HG03039 (cell line): Measurements from ENCODE around the gene PRKCZ.

ENCODE experiments used
- ATAC-seq: cut with Tn5 transposase; IDR thresholded peaks from one replicate; pipeline ENCODE4 v1.9.1; 2021; ENCODE audit warnings: mild to moderate bottlenecking, moderate library complexity; ENCODE audit not compliant: unreplicated experiment

The PRKCZ gene

DNA sequence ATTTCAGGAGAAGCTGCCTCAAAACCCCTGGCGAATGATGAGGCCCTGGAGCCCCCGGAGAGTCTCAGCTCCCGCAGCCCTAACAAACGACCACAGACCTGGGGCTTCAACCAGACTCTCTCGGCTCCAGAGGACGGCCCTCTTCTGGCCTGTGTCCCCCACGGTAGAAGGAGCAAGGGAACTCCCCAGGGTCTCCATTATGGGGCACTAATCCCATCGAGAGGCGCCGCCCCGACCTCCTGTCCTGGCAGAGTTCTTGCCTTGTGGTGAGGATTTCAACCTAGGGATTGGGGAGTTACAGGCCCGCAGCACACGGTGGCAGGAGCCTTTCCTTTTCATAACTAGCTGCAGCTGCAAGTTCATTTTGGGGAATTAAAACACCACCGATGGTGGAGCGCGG lies 138.1 kb downstream of the PRKCZ start:
- ATAC-seq: no peak

DNA sequence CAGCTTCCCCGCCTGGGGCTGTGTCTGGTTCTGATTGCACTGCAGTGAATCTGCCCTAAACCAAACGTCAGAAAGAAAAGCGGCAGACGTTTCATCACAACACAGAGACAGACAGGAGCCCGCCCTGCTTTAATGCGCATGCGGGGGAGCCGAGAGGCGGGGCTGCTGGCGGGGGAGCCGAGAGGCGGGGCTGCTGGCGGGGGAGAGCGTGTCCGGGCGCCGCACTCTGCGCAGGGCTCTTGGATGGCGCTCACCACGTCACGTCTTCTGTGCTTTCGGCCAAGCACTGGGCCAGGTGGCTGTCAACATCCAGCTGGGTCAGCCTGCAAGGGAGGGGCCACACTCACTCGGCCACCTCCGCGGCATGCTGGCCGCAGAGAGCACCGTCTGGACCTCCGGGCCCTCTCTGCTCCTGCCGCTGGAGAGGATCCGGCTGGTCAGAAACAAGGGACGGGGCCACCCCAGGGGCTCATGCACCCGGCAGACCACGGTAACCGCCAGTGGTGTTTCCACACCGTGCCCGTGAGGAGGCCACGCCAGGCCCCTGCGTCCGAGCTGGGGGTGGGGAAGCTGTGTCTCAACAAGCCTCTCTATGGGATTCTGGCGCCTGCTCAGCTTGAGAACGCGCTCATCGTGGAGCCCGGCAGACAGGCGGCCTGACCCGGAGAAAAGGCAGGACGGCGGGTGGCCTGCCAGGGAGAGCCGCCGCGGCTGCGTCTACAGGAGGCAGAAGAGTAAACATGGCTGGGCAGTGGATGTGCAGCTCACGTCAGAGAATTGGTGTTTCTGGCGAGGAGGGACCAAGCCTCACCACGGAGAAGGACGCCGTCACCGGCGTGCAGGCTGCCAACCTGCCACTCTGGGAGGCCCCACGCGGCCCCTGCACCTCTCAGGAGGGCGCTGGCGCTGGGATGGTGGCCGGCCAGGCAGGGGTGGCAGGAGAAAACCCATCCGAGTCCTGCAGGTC lies 139.5 kb downstream of the PRKCZ start:
- no peak for ATAC-seq

DNA sequence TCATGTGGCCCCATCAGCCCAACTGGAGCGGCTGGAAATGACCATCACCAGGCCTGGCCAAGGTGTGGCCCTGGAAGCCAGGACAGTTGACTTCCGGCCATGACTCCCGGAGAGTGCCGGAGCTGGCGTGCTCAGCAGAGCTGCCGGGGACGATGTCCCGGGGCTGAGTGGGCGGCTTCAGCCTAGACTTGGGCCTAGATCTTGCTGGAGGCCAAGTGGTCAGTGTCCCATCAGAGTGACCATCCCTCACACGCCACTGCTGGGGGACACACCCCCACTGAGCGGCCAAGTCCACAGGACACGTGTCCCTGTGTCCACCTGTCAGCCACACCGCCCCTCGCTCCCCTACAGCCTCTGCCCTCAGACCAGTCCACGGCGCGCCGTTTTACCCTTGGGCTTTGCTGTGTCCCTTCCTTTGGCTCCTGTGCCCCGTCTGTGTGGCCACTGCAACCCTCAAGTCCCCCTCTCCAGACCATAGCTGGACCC lies 140.3 kb downstream of the PRKCZ start:
- no peak for ATAC-seq

DNA sequence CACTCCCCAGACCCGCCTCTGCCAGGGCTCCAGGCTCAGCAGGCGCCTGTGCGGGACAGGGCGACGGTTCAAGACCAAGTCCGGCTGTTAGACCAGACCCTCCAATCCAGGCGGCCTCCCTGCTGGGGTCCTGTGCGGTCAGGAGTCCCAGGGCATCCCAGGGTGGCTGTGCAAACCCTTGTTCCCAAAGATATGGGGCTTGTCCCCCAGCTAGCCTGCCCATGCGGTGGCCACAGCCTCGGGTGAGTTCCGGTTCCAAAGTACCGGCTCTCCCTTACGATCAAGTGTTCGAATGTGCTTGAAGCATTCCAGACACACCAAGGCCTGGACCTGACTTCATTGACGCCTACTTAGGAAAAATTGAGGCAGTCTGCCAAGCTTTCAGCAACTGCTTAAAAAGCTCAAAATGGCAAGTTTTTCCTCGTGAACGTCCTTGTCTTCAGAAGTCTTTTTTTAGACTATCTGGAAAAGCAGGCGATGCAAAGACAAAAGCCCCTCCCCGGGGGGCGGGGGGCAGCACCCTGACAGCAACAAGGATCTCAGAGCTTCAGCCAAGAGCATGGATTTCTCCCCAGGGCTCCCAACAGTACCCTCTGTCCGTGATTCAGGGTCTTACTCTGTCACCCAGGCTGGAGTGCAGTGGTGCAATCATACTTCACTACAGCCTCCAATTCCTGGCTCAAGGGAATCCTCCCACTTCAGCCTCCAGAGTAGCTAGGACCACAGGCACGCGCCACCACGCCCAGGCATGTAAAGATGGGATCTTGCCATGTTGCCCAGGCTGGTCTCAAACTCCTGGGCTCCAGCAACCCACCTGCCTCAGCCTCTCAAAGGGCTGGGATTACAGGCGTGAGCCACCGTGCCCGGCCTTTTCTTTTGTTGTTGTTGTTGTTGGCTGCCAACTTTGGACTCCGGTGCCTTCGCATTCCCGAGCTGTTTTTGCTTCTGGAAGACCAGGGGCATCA lies 142.1 kb downstream of the PRKCZ start:
- no peak for ATAC-seq

DNA sequence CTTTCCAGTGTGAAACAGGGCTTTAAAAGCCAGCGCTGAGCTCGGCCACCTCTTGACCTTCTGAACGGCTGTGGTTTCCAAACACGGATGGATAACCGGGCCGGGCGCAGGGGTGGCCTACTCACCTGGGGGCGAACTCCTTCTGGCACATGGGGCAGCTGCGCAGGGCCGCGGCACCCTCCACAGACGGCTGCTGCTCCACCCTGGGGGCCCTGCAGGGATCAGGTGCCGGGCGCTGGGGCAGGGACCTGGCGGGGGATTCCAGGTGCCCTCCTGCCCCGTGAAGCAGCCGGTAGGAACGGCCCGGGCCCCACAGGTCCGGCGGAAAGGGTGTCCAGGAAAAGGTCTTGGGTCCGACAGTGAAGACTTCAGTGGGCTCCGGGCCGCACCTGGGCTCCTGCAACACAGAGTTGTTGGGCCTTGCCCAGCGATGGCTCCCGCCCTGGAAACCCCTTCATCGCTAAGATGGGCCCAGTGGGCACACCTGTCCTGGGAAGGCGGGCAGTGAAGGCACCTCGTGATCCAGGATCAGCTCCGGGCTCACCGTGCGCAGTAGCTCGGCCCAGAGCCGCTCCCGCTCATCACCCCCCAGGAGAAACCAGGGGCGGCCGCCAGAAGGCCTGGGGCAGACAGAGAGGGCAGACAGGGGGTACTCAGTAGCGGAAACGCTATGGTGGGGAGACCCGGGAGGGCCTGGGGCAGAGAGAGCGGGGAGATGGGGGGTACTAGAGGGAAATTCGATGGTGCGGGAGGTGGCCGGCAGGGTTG lies 143.5 kb downstream of the PRKCZ start:
- ATAC-seq: no peak

DNA sequence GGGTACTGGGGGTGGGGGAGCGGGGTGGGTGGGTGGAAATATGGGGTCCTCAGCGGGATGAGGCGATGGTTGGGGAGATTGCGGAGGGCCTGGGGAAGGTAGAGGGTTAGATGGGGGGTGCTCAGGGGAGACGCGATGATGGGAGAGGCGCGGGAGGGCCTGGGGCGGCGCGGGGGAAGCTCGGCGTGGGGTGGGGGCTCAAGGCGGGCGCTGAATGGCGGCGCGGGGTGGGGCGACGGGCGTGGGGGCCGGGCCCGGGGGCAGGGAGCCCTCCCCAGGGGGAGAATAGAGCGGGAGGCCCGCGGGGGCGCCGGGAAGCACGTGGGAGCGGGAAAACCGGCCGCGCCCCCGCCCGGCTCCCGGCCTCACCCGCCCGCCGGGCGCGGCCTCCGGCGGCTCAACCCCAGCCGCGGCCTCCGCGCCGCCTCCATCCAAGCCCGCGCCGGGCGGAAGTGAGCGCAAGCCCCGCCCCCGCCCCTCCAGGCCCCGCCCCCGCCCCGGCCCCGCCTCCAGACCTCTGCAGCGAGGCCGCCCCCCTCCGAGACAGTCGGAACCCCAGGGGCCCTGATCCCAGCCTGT lies 144.2 kb downstream of the PRKCZ start, which contains the start of gene FAAP20:
Gene FAAP20, minus strand, starts transcription at position 454 of the 579 bp plus-strand sequence. Its CDS starts 23 bp downstream, at position 431.
- ATAC-seq: peak; percentile 37

DNA sequence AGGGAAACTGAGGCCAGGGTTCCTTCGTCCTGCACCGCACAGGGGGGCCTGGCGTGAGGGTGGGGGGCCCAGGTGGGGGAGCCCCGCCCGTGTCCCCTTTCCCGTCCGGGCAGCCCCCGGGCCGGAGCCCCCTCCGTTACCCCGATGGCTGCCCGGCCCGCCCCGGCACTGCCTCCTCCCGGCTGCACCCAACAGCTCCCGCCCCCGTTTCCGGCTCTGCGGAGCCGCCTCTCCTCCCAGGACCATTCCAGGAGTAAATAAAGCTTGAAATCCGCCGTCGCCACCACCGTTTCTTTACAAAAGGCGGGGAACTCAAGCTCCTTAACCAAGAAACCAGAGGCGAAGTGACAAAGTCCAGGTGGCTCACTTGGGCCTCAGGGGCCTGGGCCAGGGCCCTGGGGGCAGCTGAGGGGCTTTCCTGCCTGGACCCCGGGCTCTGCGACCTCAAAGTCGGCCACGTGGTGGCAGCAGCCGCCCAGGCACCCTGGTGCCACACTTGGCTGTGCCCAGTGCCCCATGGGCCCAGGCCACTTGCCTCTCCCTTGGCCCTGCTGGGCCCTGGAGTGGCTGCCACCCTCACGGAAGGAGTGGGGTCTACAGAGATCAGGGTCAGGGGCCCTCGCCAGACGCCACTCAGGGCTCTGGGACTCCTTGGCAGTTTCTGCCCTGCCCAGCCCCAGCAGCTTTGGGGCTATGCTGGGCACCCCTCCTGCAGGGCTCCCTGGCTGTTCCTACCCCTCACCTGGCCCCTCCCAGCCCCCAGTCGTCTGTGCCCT lies 144.9 kb downstream of the PRKCZ start:
- ATAC-seq: peak; percentile 38

DNA sequence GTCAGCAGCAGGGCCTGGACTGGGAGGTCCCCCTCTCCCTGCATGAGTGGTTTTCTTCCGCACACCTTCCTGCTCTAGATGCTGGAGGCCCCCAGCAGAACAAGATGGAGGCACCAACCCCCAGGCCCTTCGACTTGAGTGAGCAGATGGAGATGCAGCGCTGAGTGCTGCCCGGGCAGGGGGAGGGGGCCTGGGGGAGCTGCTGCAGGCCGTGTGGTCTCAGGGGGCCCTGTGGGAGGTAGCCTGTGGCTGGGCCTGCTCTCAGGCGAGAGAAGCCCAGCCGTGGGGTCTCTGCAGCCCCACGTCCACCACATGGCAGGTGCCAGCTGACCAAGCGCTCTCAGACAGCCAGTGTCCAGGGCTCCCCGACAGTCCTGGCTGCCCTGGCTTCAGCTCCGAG lies 145.6 kb downstream of the PRKCZ start:
- ATAC-seq: no peak

DNA sequence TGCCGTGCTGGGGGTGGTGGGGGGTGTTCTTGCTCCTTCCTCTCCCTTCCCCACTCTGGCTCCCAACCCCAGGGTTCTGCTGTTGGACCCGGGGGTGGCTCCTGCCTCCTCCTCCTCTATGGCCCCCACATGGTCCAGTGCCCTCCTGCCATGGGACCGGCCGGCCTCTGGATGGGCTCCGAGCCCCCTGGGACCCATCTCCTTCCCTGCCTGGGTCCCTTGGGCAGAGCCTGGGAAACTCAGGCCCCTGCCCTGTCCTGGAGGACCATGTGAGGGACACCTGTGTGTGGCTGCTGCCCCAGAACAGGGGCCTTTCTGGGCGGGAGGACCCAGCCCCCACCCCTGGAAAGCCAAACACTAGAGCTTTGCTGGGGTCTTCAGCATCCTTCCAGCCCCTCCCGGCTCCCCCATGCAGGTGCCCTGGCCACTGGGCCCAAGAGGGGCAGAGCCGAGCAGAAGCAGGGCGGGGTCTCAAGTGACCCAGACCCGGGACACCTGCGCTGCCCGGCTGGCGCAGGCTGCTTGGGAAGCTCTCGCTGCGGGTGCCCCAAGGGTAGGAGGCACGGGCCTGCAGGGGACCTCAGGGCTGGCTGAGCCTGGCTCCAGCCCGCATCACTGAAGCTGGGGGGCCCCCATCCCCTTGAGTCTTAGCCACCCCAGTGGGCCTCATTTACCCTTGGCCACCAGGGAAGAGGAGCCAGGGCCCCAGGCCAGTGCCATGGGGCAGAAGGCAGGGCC lies 146.9 kb downstream of the PRKCZ start:
- no peak for ATAC-seq

DNA sequence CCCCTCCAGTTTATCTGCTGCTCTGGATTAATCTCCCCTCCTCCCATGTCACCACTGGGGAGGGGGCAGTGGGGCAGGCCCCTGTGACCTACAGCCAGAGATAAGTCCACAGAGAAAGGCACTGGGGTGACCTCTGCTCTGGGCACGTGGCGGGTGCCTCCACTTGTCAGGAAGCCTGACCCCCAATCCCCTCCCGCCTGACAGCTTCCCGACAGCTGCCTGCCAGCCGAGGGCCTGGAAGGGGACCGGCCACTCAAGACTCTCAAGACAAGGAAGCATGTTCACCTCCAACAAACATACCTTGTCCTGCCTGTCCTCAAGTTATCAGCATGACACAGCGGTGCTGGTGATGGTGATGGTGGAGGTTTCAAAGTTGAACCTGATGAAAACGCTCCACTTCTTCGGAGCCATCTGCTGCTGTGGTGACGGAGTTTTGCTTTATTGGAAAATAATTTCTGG lies 147.5 kb downstream of the PRKCZ start:
- no peak for ATAC-seq

DNA sequence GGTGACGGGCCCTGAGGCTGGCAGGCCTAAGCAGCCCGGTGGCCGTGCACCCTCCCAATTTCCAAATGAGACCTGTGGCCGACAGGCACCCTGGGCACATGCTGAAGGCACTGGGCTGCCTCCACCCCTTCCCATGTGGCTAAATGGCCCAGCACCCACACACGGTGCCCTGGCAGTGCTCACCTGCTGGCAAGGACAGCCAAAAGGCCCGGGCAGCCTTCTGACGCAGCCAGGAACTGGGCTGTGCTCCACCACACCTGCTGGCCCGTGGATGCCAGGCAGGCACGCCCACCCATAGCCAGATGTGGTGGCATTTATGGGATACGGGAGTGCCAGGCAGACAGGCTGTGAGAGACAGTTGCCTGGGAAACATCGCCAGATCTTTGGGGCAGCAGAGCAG lies 148.4 kb downstream of the PRKCZ start:
- ATAC-seq: no peak

DNA sequence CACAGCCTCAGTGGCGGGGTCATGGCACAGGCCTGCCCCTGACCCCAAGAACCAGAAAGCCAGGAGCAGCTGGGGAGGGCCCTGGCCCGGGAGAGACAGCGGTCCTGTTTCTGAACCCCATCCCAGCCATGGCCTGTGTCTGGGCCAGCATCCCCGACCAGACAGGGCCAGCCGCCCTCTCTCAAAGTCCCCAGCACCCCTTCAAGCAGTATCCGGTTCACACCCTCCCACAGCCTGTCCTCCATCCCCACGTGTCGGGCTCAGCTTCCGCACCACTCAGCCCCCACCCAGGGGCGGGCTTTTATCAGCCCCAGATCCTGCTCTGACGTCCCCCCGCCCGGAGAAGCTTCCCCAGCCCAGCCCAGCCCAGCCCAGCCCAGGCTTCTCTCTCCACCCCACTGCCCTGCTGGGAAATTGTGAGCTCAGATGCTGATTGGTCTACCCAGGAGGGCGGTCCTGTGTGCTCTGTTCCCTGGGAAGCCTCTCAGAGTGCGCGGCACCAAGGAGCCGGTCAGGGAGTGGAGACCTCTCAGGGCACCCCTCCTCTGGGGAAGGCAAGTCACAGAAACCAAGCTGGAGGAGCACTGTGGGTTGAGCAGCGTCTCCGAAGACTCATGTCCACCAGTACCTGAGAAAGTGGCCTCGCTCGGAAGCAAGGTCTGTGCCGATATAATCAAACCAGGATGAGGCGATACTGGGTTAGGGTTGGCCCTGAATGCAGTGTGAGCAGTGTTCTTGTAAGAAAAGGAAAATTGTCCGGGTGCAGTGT lies 149.0 kb downstream of the PRKCZ start:
- ATAC-seq: no peak

DNA sequence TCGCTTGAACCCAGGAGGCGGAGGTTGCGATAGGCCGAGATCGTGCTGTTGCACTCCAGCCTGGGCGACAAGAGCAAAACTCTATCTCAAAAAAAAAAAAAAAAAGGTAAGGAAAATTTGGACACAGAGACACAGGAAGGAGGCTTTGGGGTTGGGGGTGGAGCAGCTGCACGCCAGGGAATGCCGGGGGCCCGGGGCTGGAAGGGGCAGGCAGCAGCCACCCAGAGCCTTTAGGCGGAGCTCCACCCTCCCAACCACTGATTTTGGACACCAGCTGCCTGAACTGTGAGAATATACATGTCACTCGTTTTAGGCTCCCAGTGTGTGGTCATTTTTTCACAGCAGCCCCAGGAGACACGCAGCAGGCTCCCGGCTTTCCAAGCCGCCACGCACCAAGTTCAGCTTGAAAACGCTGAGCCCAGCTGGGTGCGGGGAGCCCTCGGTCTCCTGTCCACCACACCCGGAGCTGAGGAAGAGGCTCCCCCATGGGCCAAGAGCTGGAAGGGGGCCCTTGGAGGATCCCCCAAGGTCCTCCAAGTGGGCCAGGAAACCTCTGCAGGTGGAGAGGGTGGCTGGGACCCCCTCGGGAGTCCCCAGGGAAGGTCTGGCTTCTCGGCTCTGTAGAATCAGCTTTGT lies 150.2 kb downstream of the PRKCZ start:
- no peak for ATAC-seq

DNA sequence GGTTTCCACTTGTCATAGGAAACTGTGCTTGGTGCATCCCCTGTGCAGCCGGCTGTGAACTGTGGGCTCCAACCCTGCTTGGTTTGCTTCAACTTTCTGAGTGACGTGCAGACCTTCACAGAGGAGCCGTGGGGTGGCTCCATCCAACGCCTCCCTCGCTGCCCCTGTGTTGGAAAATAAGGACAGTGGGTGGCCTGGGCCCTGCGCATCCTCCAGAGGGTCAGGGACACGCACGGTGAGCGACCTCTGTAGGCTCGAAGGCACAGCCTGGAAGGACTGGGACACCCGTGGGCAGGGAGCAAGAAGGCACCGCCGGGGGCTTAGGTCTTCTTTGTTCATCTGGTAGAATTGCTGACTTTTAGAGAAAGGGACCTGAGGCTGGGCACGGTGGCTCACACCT lies 150.9 kb downstream of the PRKCZ start:
- no peak for ATAC-seq

DNA sequence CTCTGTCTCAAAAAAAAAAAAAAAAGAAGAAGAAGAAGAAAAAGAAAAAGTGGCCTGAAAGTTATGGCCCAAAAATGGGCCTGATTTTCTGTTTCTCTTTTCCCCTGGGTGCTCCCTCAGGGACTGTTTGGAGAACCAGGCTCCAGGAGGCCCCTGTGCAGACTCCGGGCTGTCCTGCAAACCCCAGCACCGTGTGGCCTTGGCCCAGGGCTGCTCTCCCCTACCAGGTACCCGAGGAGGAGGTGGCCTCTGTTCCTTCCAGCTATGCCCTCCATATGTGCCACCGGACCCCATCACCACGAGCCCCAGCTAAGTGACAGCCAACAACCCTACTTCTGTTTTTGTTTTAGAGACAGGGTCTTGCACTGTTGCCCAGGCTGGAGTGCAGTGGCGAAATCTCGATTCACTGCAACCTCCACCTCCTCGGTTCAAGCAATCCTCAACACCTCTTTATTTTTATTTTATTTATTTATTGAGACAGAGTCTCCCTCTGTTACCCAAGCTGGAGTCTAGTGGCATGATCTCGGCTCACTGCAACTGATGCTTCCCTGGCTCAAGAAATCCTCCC lies 151.9 kb downstream of the PRKCZ start:
- ATAC-seq: no peak

DNA sequence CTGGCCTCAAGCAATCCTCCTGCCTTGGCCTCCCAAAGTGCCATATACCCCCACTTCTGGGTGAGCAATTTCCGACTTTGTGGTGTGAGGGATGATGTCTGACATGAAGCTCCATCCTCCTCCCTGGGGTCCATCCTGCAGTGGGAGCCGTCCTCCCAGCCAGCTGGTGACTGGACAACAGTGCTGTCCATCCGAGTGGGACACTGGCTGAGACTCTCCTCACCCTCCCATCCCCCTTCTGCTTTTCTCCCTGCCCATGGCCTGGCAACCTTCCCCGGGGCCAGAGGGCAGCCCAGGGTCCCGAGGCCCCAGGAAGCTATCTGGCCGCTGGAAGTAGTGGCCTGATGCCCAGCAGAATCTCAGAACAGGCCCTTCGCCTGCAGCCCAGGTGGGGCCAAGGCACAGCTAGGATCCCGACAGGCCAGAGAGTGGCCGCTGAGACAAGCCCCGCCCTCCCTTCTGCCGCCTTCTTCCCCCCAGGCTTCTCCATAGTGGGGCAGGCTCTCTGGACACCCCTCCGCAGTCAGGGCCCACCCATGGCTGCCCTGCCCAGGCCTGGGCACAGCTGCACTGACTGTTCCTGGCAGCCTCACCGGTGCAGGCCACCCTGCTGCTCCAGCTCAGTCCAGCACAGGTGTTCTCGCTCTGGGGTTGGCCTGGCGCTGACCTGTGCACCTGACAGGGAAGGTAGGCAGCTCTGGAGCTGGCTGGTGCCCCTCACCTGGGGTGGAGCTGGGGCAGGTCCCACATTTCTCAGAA lies 152.8 kb downstream of the PRKCZ start:
- no peak for ATAC-seq
